Iris pigment epithelial cell (primary cell): ENCODE data around the gene STK11.

Experiments
- DNase-seq: peaks from one replicate; pipeline ENCODE4 v3.0.0-alpha.2; 2011; ENCODE audit warnings: low read depth

Gene STK11, protein sequence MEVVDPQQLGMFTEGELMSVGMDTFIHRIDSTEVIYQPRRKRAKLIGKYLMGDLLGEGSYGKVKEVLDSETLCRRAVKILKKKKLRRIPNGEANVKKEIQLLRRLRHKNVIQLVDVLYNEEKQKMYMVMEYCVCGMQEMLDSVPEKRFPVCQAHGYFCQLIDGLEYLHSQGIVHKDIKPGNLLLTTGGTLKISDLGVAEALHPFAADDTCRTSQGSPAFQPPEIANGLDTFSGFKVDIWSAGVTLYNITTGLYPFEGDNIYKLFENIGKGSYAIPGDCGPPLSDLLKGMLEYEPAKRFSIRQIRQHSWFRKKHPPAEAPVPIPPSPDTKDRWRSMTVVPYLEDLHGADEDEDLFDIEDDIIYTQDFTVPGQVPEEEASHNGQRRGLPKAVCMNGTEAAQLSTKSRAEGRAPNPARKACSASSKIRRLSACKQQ

GRCh38 chr19:1205114-1206099 lies at the start of gene STK11:
Gene STK11 (plus strand): TSS chr19:1205778. CDS start chr19:1206914, 1,136 bp downstream.
- DNase-seq = peak; percentile 97

DNA sequence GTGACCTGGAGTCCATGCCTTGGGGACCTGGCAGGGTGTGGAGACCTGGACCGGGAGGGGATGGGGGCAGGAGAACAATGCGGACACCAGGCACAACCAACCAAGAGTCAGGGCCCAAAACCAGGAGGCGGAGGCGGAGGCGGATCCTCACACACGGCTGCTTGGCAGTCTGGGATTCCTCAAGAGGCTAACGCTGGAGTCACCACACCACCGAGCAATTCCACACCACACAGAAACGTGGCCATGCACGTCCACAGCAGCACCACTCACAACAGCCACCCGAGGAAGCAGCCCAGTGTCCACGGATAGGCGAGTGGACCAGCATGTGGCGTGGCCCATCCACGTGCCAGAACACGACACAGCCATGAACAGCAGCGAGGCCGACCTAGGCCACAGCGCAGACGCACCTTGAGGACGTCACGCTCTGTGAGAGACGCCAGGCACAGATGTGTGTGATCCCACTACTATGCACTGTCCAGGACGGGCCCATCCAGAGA lies 49.2 kb upstream of the STK11 start:
- DNase-seq = no peak

GRCh38 chr19:1156830-1157615 lies 48.6 kb upstream of the STK11 start:
- DNase-seq = no peak

- no peak for DNase-seq
These were observed 47.4 kb upstream of the STK11 start for GRCh38 chr19:1157931-1158884.

DNA sequence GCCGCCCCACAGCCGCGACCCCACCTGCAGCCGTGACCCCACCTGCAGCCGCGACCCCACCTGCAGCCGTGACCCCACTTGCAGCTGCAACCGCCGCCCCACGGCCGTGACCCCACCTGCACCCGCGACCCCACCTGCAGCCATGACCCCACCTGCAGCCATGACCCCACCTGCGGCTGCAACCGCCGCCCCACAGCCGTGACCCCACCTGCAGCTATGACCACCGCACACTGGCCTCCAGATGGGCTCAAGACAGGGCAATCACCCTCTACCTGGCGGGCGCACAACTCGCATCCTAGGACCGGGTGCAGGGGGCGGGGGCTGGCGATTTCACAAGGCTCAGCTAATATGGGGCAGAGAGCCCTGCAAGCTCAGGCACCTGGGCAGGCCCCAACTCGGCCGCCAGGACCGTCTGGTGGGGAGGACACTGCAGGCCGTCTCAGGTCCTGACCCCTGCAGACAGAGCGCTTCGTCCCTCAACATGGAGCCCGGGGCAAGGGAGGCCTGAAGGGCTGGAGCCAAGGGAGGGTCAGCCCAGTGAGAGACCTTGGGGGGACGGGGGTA lies 46.6 kb upstream of the STK11 start:
- DNase-seq = no peak

- DNase-seq = no peak
These were observed 45.5 kb upstream of the STK11 start for GRCh38 chr19:1159864-1160595.

DNA sequence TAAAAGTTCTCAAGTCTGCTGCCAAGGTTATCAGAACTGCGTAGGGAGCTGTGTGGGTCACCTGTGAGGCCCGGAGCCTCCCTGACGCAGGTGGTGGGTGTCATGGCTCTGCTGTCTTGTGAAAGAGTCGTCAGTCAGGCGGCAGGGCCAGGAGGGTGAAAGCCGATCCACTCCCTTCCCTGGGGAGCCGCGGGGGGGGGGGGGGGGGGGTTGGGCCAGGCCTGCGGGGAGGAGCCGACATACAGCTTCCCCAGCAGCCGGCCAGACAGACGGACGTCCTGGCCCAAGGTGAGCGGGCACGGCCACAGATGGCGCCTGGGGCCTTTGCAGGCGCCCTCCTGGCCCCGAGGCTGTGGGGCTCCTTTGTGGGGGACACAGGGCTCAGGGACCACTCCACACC lies 43.9 kb upstream of the STK11 start:
- peak; percentile 65 for DNase-seq

GRCh38 chr19:1162404-1163282 lies 42.9 kb upstream of the STK11 start:
- no peak for DNase-seq

- DNase-seq = no peak
These were observed 42.2 kb upstream of the STK11 start for GRCh38 chr19:1163283-1163933.

DNA sequence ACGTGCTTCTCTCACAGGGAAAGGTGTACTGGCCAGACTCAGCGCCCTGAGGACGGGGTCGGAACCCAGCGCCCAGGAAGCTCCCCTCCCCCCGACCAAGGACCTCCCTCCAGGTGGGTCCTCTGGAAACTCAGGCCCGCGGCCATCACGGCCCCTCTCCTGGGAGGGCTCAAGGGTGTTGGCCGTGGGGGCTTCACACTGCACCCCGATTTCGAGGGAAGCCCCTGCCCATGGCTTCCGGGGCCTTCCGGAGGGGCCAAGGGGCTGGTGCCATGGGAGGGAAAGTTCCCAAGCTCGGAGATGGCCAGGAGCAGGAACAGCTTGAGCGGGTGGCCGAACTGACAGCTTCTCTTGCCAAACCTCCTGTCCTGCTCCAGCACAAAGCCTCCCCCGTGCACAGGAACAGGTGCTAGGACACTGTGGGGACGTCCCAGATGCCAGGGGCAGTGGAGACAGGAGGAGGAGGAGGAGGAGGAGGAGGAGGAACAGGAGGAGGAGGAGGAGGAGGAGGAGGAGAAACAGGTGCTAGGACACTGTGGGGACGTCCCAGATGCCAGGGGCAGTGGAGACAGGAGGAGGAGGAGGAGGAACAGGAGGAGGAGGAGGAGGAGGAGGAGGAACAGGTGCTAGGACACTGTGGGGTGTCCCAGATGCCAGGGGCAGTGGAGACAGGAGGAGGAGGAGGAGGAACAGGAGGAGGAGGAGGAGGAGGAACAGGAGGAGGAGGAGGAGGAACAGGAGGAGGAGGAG lies 41.5 kb upstream of the STK11 start:
- no peak for DNase-seq

GRCh38 chr19:1164684-1165531 lies 40.7 kb upstream of the STK11 start:
- no peak for DNase-seq

DNA sequence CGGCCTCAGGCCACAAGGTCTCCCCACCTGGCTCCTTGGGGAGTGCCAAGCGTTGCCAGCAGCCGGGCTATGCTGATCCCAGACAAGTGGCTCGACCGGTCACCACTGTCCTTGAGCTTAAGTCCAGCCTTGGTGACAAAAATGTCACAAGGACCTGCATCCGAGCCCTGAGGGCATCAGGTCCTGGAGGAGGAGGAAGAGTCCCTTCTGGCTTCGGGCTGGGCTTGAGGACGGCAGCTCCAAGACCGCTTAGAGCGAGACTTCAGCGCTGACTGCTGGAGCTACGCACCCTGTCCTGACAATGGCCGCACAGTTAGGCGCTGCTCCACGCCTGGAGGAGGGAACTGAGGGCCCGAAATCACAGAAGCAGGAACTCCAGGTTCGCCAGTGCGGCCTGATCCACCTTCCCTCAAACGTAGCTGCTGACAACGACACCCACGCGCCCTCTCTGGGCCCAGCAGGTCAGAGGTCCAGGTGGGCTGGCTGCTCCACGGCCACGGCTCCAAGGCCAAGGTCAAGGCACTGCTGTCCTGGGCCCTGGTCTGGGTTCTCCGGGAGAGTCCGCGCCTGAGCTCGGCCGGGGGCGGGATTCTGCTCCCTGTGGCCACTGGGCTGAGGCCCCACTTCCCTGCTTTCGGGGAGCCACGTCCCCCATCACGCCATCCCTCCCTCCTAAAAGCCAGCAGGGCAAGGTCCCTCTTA lies 38.6 kb upstream of the STK11 start:
- no peak for DNase-seq

GRCh38 chr19:1167687-1168571 lies 37.6 kb upstream of the STK11 start:
- no peak for DNase-seq

- peak; percentile 77 for DNase-seq
These were observed 36.8 kb upstream of the STK11 start for GRCh38 chr19:1168572-1169410.
